ENCODE data around the gene RUBCNL. TPM values are rescaled to one million over a fixed set of nuclear protein-coding genes. Genes with fewer than 3 reads are reported as not detected.
"Not testable (repeated sequence)": the region's sequence is repeated elsewhere in the genome, so short reads cannot be mapped to it uniquely, and the experiment has no call there.

RUBCNL gene, protein sequence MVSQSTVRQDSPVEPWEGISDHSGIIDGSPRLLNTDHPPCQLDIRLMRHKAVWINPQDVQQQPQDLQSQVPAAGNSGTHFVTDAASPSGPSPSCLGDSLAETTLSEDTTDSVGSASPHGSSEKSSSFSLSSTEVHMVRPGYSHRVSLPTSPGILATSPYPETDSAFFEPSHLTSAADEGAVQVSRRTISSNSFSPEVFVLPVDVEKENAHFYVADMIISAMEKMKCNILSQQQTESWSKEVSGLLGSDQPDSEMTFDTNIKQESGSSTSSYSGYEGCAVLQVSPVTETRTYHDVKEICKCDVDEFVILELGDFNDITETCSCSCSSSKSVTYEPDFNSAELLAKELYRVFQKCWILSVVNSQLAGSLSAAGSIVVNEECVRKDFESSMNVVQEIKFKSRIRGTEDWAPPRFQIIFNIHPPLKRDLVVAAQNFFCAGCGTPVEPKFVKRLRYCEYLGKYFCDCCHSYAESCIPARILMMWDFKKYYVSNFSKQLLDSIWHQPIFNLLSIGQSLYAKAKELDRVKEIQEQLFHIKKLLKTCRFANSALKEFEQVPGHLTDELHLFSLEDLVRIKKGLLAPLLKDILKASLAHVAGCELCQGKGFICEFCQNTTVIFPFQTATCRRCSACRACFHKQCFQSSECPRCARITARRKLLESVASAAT
- total RNA-seq = 1 to 10 TPM; 1.4 to 2.9 (median 2.2) TPM
- 10 to 100 TPM in 1 of 3 donors, 1 to 10 TPM in 2; 7.6 to 26.9 (median 9.0) TPM for polyA plus RNA-seq

DNA sequence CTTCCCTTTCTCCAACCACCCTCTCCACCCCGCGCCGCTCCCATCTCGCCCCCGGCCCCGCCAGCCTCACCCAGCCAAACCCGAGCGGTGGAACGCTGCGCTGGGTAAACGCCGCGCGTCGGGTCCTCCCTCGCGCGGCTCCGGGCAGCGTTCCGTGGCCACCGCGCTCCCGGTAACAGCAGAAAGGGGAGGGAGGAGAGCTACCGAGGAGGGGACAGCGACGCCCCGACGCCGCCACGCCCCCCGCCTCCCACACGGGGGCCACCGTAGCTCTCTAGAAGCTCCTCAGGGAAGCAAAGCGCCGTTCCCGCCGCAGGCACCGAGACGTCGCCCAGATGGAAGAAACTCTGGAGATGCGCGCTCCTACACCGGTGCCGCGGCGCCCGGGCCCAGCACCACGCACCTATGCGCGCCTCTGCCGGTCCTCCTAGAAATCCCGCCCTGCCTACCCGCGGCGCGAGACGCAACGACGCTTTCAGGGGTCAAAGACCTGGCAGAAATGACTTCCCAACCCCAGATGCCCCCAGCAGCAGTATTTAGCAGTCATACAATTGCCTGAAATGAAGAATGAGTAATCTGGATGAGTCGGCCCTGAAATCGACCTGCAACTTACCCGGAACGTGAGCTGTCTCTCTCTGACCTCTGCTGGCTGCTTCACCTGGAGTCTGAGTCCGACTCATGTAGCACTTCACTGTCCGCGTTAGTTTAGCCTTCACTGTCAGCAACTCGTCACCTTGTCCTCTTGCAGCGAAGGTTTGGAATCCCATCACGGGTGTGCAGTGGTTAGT is at the start of gene RUBCNL:
TSS of gene RUBCNL (minus strand) at position 189 of the 788 bp plus-strand sequence. CDS start 14,777 bp downstream, outside the sequence.
- Histone ChIP-seq H3K4me3 (peak within 1 kb of the TSS; percentile 23 to 48 (median 42)), H3K36me3 (no peaks in the 10 kb centered on the region), H3K27ac (peak within 1 kb of the TSS; percentile 19 to 46 (median 22)), H3K27me3 (peaks cover 4 to 36% (median 18%) of the 10 kb centered on the region in 3 donors), H3K4me1 (peaks cover 0 to 11% (median 4%) of the 10 kb centered on the region in 4 donors), H3K9me3 (no peaks in the 10 kb centered on the region)
- intact Hi-C loops (cut with DNase I) = no loop called here
- 1 to 2% methylated on average over 70 of the region's 70 CpGs for WGBS, 2 donors
- TF ChIP-seq POLR2AphosphoS5 (IDR thresholded peaks at IDR 0.05) (peak in 2 of 4 donors; percentile 7 to 17), EP300 (IDR thresholded peaks at IDR 0.05) (no peak)
- no peak for DNase-seq

DNA sequence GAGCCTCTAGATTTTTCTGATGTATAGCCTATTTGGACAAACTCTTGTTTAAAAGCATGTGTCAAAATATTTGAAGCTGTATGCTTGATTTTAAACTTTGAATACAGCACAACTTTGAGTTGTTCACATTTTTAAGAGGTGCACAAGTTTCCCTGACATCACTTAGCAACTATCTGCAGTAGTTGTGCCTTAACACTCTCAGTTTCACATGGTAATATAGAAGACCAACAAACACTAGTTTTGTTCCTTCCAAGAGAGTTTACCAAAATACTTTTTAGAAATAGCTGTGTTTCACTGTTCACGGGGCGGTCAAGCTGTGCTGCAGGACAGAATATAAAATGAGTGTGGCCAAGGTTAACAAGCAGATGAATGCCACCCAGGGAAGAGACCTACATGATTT is 42.5 kb upstream of the RUBCNL start:
- not testable (repeated sequence) for DNase-seq
- 94 to 95% methylated on average over 2 of the region's 2 CpGs for WGBS, 2 donors

GRCh38 chr13:46405457-46405856 is 18.4 kb upstream of the RUBCNL start:
- no peaks in the 10 kb centered on the region for H3K4me1 ChIP-seq
- DNase-seq = no peak
- H3K36me3 ChIP-seq = no peaks in the 10 kb centered on the region
- TF ChIP-seq CTCF (IDR thresholded peaks at IDR 0.05) (no peak), POLR2AphosphoS5 (IDR thresholded peaks at IDR 0.05) (no peak), POLR2A (IDR thresholded peaks at IDR 0.05) (no peak), EP300 (IDR thresholded peaks at IDR 0.05) (no peak)
- intact Hi-C loops (cut with DNase I) = no loop called here
- H3K4me3 ChIP-seq = no peak overlapping the region
- no peaks in the 10 kb centered on the region for H3K9me3 ChIP-seq
- no peak overlapping the region for H3K27ac ChIP-seq
- no peaks in the 10 kb centered on the region for H3K27me3 ChIP-seq

More for the DNA sequence above, 42.5 kb upstream of the RUBCNL start:
- intact Hi-C loops (cut with DNase I); H3K36me3 ChIP-seq; H3K4me3 ChIP-seq; H3K27ac ChIP-seq; H3K4me1 ChIP-seq; H3K27me3 ChIP-seq; H3K9me3 ChIP-seq: not testable (repeated sequence)

DNA sequence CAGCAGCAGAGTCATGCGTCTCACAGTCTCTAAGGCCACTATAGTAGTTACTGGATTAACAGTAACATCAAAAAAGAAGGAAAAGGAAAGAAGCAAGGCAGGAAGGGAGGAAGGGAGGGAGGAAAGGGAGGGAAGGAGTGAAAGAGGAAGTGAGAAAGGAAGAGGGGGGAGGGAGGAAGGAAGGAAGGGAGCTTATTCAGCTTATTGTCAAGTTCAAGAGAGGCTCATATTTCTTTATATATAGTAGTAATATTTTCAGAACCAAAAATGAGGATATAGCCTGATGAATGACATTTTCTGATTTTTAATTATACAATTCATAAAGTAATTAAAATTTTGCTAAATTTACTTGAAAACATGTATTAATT is 17.7 kb upstream of the RUBCNL start:
- no peak for TF ChIP-seq POLR2AphosphoS5 (IDR thresholded peaks at IDR 0.05)
- no peak for TF ChIP-seq POLR2A (IDR thresholded peaks at IDR 0.05)
- TF ChIP-seq EP300 (IDR thresholded peaks at IDR 0.05) = no peak
- TF ChIP-seq CTCF (IDR thresholded peaks at IDR 0.05) = no peak
- no peak overlapping the region for H3K4me3 ChIP-seq
- no peaks in the 10 kb centered on the region for H3K9me3 ChIP-seq
- H3K4me1 ChIP-seq = no peaks in the 10 kb centered on the region
- H3K27ac ChIP-seq = no peak overlapping the region
- DNase-seq = no peak
- H3K36me3 ChIP-seq = no peaks in the 10 kb centered on the region
- intact Hi-C loops (cut with DNase I) = no loop called here
- 87 to 97% methylated on average over 1 of the region's 1 CpG for WGBS, 2 donors
- no peaks in the 10 kb centered on the region for H3K27me3 ChIP-seq

DNA sequence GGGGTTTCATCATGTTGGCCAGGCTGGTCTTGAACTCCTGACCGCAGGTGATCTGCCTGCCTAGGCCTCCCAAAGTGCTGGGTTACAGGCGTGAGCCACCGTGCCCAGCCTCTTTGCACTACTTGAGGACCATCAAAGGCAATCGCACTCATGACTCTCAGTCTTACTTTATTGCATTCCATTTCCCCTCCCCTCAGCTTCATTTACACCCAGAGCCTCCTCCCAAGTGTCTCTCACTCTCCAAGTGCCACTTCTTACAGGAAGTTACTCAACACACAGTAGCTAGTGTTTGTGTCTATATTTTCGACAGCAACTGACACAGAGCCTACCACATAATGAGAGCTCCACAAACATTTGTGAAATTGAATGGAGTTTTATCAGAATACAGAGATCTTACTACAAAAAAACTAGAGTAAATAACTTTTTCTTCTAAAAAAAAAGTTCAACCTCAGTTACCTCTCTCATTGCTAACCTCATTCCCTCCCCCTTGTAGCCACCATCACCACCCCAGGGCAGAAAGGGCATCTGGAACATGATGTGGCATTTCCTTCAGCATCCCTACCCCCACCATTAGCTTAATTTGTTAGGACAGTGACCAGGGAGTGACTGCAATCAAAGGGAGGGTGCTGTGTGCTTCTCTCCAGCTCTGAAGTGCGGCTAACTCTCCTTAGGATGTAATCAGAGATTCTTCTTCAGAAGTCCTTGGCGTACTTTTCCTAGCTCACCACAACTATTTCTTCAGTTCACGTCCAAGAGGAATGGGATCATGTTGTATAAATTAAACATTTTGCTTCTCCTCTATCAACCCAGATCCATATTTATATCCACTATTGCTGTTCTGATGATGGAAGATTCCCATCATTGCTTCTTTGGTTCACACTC is 17.0 kb upstream of the RUBCNL start:
- intact Hi-C loops (cut with DNase I) = no loop called here
- Histone ChIP-seq H3K27ac (no peak overlapping the region), H3K27me3 (no peaks in the 10 kb centered on the region), H3K9me3 (no peaks in the 10 kb centered on the region), H3K36me3 (no peaks in the 10 kb centered on the region), H3K4me3 (no peak overlapping the region), H3K4me1 (no peaks in the 10 kb centered on the region)
- TF ChIP-seq POLR2AphosphoS5 (IDR thresholded peaks at IDR 0.05) (no peak), POLR2A (IDR thresholded peaks at IDR 0.05) (no peak), EP300 (IDR thresholded peaks at IDR 0.05) (no peak), CTCF (IDR thresholded peaks at IDR 0.05) (no peak)
- DNase-seq = no peak
- WGBS, 2 donors = 78 to 85% methylated on average over 8 of the region's 8 CpGs
